Amniotic stem cell (primary cell): Measurements from ENCODE around the gene ASIC4.

Source experiments
- DNase-seq: peaks from one replicate; lab custom pipeline; 2025; lab: John Stamatoyannopoulos, UW

Gene ASIC4

DNA sequence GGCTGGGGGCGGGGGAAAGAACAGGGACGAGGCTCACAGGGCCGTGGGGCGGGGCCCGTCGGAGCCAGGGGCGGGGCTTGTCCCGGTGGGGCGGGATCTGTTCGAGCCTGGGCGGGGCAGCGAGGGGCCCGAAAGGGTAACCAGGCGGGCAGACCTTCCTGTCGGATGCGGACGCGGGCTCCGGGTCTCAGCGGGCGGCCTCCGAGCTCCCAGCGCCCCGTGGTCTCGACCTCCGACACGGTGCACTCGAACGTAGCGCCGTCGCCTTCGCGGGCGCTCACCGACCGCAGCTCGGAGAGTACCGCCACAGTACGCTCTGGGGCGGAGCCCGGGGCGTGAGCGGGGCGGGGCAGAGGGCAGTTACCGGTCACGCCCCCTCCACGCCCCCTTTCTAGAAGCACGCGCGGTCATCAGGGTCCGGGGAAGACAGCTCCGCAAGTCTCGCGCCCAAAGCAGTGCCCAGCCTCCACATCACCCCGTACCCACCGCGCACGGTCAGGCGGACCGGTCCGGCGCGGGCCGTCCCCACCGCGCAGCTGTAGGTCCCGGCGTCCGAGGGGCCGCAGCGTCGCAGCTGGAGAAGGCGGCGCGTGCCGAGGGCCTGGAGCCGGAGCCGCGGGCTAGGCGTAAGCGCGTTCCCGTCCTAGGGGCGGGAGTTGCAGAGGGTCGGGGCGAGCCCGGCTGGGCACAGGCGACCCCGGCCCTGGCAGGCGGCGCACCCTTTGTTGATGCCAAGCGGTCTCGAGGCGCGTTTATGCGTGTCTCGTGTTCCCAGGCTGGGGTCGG, 38.3 kb downstream of the ASIC4 start:
- peak; percentile 56 for DNase-seq

DNA sequence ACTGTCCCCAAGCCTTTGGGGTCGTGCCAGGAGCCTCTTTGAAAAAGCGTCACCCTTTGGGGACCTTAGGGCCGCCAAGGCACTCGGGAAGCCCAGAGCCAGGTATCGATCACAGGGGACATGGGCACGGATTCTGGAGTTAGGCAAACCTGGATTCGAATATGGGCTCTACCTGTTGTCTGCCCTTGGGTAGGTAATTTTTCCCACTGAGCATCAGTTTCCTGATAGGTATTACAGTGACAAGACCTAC, 38.8 kb downstream of the ASIC4 start:
- DNase-seq = no peak

DNA sequence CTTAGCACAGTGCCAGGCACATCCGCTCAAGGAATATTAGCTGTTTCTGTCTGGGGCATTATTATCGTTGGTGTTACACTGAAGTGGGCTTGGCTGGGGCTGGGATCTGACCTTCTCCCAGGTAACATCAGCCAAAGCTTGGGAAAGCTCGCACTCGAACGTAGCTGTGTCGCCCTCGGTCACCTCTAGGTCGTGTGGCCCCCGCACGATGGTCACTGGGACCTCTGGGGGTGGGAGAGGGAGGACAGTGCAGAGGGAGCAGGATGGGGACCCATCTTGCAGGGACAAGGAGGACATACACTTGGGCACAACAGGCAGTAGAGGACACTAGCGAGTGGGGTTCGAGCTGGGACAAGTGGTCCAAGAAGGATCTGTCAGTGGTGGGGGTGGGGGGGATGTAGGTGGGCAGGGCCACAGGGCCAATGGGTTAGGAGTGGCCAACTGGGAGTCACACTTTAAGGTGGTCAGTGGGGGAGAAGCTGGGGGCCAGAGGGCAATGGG, 39.2 kb downstream of the ASIC4 start:
- DNase-seq = no peak

DNA sequence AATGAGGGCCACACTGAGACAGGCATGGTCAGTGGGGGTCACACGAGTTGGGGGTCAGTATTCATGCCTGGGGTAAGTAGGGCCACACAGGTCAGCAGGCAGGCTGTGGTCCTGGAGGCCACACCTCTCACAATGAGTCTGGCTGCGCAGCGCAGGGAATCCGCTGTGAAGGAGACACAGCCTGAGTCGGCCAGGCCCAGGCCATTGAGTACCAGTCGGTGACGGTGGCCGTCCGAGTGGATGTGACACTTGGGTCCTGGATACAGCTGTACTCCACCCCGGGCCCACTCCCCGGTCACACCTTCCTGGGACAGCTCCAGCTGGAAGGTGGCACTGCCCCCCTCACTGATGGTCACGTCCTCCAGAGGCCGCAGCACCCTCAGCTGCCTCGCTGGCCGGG, 40.1 kb downstream of the ASIC4 start:
- no peak for DNase-seq

DNA sequence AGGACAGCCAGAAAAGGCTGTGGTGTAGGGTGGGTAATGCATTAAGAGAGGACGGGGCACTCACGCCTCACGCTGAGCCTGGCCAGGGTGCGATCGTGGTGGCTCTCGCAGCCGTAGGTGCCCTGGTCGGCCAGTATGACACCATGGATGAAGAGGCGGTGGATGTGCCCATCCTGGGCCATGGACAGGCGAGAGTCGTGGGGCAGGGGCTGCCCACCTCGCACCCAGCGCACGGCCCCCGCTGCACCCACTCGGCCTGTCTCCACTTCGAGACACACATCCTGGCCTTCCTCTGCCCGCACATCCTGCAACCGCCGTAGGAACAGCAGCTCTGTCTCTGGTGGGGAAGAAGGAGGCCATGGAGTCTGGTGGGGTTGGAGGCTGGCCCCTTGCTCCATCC, 41.7 kb downstream of the ASIC4 start:
- DNase-seq = no peak

DNA sequence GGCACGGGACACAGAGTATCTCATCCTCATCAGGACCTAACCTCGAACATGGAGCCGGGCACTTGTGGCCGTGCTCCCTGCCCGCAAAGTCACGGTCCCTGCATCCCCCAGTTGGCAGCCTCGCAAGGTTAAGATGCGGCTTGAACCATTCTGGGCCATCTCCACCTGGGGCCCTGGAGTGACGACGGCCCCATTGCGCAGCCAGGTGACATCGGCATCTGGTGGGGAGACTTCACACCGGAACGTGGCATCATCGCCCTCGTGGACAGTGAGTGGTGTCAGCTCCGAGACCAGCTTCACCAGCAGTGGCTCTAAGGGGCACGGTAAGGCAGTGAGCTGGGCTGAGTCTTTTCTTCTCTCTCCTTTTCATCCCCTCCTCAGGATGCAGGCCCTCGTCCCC, 42.1 kb downstream of the ASIC4 start:
- DNase-seq = no peak

DNA sequence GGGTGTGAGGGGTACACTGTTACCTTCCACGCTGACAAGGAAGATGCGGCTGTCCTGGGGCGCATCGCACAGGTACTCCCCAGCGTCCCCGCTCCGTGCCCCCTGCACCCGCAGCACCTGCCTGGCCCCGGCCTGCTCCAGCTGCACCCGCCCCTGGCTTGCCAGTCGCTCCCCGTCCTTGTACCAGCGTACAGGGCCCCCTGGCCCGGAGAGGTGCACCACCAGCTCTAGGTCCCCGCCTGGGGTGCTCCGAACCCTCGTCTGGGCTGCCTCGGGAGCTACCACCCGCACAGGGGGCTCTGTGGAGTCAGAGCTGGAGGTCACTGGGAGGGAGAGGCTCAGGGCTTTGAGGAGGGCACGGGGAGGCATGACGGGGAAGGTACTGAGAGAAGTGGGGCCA, 43.0 kb downstream of the ASIC4 start:
- no peak for DNase-seq

DNA sequence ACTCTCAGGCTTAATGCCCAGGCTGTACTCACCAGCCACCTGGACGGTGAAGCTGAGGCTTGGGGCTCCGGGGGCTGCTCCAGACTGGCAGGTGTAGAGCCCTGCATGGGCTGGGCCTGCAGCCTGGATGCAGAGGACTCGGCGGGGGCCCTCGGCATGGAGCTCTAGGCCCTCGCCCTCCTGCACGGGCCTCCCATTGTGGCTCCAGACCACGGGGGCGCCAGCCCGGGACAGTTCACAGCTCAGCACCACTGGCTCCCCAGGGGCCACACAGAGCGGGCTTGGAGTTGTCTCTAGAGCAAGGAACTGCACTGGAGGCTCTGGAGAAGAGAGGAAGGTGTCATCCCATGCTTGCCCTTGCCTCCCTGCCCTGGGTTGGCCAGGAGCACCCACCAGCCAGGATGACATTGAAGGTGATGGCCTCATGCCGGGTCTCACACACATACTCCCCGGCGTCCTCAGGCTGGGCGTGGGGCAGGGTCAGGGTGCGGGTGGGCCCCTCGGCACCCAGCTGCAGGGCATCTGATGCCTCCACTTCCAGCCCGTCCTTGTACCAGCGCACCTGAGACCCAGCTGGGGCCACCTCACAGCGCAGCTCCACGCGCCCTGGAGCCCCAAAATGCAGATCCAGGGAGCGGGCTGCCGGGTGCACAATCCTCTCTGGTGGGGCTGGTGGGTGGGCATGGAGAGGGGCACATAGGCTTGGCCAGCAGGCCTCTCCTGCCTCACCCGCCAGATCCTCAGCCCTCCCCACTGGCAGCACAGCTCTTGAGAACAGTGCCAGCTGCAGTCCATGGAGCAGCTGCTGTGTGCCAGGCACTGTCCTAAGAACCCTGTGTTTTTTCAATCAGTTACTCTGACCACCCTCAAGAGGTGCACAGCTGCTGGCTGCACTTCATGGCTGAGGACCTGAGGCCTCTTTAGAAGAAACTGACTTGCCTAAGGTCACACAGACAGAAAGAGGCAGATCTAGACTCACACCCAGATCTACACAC, 43.8 kb downstream of the ASIC4 start:
- no peak for DNase-seq

DNA sequence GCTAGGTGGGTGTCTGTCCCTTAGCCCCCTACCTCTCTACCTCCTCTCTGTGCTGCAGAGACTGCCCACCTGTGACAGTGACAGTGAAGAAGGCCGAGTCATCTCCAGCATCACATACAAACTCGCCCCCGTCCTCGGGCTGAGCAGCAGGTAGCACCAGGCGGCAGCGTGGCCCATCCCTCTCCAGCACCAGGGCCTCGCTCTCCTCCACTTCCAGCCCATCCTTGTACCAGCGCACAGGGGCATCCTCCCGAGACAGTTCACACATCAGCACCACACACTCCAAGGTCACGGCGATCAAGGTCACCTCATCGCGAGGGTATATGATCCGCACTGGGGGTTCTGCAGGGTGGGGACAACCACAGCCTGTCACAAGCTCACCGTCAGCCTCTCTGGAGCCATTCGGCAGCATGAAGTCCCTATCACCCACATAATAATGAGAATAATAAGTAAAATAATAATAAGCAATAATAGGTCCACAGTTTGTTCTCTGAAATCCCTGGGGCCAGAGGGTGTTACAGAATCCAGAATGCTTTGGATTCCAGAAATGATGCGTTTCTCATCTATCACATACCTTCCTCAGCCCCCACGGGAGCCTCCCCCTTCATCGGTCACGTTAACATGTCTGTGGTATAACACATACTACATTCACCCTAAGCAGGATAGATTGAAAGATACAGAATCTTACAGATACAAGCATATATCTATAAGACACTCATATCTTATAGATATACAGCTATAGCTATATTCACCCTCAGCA, 45.1 kb downstream of the ASIC4 start:
- no peak for DNase-seq

DNA sequence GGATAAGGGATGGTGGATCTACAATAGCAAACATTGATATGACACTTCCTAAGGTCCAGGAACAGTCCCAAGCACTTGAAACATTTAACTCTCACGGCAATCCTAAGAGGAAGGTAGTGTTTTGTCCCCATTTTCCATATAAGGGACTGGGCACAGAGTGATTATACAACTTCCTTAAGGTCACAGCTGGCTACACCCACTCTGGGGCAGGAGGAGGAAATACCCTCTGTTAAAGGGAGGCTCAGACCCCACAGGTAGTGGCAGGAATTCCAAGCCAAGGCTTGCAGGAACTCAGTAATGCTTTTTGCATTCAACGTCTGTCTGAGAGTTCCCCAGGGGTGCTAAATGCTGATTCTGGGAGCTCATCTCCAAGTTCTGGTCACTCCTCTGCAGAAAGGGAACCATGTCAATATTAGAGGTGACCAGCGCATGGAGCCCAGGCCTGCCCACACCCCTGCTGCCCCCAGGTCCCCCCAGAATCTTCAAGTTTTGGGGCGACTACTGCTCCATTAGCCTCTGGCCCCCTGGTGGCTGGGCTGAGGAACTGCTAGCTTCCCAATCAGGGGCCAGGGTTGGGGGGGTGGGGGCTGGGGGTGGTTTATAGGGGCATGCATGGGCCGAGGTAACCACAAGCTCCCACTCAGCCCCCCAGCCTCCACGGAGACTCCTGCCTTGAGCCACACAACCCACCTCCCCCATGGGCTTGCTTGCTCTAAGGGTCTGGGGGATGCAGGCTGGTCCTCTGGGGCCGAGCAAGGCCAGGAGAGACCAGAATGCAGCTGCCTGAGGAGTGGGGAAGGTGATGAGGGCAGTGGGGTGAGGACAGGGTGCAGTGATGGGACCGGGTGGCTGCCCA, 46.0 kb downstream of the ASIC4 start:
- DNase-seq = no peak

DNA sequence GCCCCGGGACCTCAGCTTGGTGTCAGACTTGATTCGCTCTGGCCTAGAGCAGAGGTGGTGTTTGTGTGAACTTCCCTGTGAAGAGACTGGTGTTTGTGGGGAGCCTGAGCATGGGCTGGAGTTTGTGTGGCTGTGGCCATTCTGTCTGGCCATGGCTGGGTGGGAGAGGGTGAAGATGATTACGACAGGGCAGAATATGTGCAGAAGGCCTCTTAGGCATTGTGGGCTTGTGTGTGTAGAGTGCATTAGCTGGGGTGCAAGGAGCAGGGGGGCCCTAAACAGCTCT, 46.6 kb downstream of the ASIC4 start:
- no peak for DNase-seq

DNA sequence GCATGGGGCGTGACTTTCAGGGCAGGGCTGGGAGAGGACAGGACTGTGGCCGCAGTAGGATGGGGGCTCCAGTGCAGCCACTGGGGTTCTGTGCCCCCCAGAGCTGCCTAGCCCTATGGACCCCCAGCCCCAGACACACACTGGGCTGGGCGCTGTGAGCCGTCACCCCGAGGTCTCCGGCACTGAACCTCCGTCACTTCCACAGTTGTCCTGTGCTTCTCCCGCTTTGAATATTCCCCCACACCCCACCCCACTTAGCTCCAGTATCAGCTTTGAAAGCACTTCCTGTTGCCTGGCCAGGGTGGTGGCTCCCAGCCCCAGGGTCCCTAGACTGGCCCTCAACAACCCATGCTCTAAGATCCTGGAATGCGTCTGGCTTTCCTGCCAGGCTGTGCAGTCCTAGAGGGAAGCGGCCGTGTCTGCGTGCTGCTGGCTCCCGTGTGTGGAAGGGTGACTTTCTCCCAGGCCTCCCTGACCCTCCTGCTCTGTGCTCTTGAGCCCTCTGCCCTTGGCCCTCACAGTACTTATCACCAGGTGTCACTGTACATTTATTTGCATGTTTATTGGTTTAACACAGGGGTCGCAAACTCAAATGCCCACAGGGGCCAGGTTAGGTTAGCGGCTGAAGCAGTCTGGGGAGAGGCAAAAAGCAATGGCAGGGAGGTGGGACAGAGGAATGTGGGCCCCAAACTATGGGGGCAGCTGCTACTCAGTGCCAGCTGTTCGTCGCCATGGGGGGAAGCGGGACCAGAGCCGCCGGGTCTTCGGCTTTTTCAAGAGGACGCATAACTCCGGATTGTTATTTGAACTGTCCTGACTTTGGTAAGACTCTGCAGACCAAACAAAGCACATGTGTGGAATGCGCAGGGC, 47.1 kb downstream of the ASIC4 start:
- no peak for DNase-seq

DNA sequence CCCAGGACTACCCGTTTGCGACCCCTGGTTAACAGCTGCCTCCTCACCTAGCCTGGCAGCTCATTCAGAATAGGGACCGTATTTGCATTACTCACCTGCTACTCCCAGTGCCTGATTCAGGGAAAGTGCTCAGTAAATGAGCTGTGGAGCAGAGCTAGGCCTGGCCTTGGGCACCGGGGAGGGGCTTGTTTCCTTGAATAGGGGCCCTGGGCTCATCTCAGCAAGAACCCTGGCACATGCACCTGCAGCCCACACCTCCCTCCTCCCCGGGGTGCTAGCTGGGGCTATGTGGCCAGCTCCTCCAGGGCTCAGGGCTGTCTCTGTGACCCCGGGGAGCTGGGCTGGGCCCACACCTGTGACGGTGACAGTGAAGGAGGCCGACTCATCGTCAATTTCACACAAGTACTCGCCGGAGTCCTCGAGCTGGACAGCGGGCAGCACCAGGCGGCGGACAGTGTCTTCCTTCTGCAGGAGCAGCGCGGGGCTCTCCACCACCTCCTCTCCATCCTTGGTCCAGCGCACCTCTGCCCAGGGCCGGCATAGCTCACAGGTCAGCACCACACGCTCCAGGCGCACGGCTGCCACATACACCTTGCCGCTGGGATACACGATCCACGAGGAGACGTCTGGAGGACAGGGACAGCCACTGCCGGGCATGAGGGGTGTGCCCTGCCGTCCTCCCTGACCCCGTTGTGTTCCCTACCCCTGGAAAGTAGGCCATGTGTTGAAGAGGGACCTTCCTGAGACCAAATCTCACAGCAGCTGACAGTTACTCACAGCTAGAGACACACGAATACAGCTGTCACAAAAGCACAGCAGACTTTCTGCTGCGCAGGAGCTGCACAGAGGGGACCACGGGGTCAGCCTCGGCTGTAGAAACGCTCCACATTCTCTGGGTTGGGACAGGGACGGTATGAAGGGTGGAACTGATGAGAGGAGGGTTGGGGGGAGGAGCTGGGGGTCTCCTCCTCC, 48.1 kb downstream of the ASIC4 start:
- DNase-seq = no peak

DNA sequence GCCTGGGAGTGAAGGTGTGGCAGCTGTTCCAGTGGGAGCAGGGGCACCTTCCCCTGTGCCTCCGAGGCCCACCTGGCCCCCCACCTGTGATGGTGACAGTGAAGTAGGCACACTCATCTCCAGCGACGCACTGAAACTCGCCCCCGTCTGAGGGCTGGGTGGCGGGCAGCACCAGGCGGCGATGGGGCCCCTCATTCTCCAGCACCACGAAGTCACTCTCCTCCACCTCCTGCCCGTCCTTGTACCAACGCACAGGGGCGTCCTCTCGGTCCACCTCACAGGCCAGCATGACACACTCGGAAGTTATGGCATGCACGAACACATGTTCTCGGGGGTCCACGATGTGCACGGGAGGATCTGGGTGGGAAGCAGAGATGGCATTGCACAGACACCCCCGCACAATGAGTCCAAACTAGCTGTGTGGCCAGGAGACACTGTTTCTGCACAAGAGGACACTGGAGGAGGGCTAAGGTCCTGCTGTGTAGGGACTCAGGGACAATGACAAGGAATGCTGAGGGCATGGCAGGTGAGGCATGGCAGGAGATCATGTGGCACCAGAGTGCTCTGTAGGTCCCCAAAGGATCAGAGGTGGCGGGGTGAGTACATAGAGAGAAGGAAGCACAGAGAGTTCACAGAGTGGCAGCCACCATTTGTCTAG, 49.1 kb downstream of the ASIC4 start:
- DNase-seq = no peak

DNA sequence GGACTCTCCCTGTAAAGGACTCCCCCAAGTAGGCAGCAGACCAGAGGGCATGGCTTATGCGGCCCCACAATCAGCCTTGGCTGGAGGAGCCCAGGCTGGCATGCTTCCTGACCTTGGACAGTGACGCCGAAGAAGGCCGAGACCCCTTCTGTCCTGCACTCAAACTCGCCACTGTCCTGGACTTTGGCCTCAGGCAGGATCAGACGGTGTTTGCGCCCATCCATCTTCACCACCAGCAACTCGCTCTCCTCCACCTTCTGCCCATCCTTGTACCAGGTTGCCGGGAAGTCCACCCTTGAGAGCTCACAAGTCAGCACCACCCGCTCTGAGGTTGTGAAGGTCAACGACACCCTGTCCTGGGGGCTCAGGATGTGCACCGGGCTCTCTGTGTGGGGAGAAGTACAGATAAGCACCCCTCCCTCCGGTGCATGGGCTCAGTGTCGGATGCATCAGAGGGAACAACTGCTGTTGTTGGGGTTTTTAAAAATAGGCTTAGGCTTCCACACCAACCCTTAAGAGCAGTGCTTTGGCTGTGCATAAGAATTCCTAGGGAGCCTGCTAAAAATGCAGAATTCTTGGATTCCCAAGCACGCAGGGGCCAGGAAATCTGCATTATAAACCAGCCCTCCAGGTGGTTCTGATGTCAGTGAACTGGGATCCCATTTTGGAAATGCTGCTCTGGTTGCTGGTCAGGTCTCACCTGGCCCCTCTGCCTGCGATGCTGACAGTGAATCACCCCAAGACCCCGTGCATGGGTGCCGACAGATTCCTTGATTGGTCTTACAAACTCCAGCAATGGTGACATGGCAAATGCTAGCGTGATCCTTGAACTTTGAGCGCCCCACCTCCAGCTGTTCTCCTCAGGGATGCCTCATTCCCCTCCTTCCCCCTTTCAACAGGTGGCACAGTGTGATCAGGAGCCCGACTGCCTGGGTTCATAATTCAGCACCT, 51.1 kb downstream of the ASIC4 start:
- no peak for DNase-seq

DNA sequence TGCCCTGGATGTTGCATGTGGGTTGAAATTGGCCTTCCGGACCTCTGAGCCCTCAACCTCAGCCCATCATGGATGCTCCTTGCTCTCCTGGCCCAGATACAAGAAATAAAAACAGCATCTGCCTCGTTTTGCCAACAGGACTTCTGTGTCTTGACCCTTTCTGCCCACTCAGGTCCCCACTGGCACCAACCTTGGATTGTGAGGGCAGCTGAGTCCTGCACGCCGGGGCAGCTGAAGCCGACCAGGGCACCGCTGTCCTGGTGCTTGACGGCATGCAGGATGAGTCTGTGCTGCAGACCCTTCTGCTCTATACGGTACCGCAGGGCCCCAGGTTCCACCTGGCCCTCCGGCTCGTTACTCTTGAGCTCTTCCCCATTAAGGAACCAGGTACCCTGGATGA, 52.4 kb downstream of the ASIC4 start:
- DNase-seq = no peak

DNA sequence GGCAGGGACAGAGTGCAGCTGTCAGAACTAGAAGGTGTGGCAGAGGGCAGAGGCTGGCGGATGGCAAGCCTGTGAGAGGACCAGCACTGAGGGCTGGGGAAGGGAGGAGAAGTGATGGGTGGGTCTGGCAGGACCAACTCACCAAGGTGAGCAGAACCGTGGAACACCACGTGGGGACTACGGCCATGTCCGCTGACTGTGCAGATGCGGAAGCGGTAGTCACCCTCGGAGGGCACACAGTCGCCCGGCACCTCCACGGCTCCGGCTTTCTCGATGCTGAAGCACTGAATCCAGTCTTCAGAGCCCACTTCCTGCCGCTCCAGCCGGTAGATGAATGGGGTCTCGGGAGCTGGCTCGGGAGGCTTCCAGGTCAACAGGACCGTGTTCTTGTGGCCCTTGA, 52.8 kb downstream of the ASIC4 start:
- DNase-seq = no peak

DNA sequence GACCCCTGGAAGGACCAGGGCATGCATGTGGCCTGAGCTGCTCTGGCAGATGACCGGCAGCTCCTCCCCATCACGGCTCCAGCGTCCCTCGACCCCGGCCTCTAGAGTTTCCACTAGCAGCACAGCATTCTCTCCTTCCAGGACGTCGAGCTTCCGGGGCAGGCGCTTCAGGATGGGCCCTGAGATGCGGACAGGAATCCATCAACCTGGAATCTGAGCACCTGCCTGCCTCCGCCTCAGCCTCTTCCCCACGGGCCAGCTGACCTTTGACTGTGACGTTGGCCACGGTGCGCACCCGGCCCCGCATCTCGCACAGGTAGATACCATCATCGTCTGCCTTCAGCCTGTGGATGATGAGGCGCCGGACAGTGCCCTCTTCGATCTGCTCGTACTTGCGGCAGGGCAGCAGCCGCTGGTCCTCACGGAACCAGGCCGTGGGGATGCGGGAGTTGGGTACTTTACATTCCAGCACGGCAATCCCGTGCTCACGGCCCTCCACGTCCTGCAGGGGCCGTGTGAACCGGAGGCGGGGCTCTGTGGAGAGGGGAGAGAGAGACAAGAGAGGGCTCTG, 53.6 kb downstream of the ASIC4 start:
- no peak for DNase-seq
